ENCODE measurements around the gene BMF. TPM values are rescaled to one million over a fixed set of nuclear protein-coding genes. Genes with fewer than 3 reads are reported as not detected.

BMF gene, protein sequence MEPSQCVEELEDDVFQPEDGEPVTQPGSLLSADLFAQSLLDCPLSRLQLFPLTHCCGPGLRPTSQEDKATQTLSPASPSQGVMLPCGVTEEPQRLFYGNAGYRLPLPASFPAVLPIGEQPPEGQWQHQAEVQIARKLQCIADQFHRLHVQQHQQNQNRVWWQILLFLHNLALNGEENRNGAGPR
- 5.7 and 5.8 TPM in 2 replicates for polyA plus RNA-seq
- polyA minus RNA-seq = 8.0 and 10.5 TPM in 2 replicates

DNA sequence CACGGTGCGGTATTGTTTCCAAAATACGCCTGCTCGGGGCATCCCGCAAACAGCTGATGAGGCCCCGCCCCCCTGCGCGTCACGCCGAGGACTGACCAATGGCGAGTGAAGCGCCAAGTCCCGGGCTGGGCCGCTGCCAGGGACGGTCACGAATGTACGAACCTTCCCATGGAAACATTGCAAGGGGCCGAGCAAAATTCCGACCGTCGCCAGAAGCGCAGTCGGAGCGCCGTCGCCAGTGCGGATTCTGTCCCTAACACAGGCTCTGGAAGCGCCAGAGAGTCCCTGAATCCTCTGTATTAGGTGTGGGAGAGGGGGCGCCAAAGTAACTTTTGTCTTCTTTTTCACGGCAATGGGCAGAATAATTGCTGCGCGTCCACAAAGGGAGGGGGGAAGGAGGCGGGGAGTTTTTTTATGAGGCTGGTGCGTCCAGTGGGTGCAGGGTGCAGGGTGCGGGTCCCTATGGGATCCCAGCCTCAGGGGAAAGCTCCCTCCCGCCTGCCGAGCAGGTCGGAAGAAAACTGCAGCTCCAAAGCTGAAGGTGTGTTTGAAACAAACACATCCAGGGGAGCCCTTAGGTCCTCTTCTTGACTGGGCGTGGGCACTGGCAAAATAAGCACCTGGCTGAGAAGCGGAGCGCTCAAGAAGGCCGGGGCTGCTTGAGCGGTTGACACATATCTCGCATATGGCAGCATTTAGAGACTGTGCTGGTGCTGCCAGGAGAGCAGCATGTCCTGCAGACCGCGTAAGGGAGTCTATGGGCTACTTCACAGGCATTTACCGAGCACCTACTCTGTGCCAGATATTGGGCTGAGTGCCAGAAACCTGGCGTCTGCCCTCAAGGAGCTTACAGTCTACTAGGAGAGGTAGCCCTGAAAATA is at the start of gene BMF:
BMF (minus strand) TSS at position 25 of the 881 bp plus-strand sequence. CDS start 2,793 bp downstream, outside the sequence.
- TF ChIP-seq RAD21 (conservative IDR thresholded peaks at IDR 0.05) = peak; percentile 48
- TF ChIP-seq, protein P1, sequence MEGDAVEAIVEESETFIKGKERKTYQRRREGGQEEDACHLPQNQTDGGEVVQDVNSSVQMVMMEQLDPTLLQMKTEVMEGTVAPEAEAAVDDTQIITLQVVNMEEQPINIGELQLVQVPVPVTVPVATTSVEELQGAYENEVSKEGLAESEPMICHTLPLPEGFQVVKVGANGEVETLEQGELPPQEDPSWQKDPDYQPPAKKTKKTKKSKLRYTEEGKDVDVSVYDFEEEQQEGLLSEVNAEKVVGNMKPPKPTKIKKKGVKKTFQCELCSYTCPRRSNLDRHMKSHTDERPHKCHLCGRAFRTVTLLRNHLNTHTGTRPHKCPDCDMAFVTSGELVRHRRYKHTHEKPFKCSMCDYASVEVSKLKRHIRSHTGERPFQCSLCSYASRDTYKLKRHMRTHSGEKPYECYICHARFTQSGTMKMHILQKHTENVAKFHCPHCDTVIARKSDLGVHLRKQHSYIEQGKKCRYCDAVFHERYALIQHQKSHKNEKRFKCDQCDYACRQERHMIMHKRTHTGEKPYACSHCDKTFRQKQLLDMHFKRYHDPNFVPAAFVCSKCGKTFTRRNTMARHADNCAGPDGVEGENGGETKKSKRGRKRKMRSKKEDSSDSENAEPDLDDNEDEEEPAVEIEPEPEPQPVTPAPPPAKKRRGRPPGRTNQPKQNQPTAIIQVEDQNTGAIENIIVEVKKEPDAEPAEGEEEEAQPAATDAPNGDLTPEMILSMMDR (IDR thresholded peaks at IDR 0.05; ENCODE audit: poor library complexity, severe bottlenecking) = peak; percentile 73
- TF ChIP-seq SMC3 (conservative IDR thresholded peaks at IDR 0.05; ENCODE audit: poor library complexity) = peak; percentile 58
- no peak for TF ChIP-seq EP300 (conservative IDR thresholded peaks at IDR 0.05; ENCODE audit: poor library complexity, severe bottlenecking)
- TF ChIP-seq MXI1 (conservative IDR thresholded peaks at IDR 0.05; ENCODE audit: poor library complexity, severe bottlenecking) = no peak
- Histone ChIP-seq H3F3A (ENCODE audit: insufficient read depth, low read length, poor library complexity, severe bottlenecking) (no peaks in the 10 kb centered on the region), H3K27me3 (ENCODE audit: insufficient read depth, low read depth, low read length) (no peaks in the 10 kb centered on the region), H3K4me2 (ENCODE audit: low read length) (peak within 1 kb of the TSS; percentile 78), H3K9me2 (ENCODE audit: insufficient read depth, low read length) (no peaks in the 10 kb centered on the region), H3K36me3 (ENCODE audit: insufficient read depth, low read length) (no peaks in the 10 kb centered on the region), H3K79me2 (replicated peaks; ENCODE audit: insufficient read depth, low read length) (no peaks in the 10 kb centered on the region), H3K27ac (ENCODE audit: low read length) (no peak within 1 kb of the TSS), H3K9me3 (ENCODE audit: low read length) (no peaks in the 10 kb centered on the region), H3K4me3 (ENCODE audit: low read length) (peak within 1 kb of the TSS; percentile 79), H3K9ac (ENCODE audit: low read length) (peak within 1 kb of the TSS; percentile 66), H2AFZ (ENCODE audit: low read depth, low read length) (peak within 1 kb of the TSS; percentile 60), H4K20me1 (ENCODE audit: insufficient read depth) (no peaks in the 10 kb centered on the region)

DNA sequence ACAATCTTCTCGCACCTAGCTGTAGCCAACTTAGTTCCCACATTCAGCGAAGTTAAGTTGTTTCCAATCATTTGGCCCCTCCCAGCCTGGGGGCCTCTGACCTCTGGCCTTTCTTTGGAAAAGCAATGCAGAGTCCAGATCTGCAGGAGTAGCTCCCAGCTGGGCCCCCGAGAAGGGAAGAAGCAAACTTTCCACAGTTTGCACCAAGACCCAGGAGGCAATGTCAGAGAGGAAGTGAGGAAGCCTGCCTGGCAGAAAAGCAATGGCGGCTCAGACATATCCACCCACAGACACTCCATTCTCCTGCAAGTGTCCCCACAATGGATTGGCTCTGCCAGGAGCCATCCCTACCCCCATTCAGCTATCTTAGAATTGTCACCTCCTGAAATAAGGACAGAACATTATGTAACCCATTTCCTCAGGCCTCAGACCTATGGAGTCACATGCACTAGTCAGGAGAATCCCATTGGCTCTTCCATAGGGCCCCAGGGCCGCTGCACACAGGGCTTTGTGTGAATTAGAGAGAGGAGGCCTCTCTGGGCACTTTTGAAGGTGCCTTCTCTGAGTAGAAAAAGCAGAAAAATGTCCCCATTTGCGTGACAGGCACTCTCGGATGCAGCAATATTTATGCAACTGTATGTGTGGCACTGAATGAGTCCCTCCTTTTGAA is 49.2 kb upstream of the BMF start:
- Histone ChIP-seq H3K9me3 (ENCODE audit: low read length) (no peaks in the 10 kb centered on the region), H3F3A (ENCODE audit: insufficient read depth, low read length, poor library complexity, severe bottlenecking) (no peaks in the 10 kb centered on the region), H3K36me3 (ENCODE audit: insufficient read depth, low read length) (no peaks in the 10 kb centered on the region), H3K79me2 (replicated peaks; ENCODE audit: insufficient read depth, low read length) (peaks cover 19% of the 10 kb centered on the region), H3K27me3 (ENCODE audit: insufficient read depth, low read depth, low read length) (no peaks in the 10 kb centered on the region), H3K4me3 (ENCODE audit: low read length) (no peak overlapping the region), H3K27ac (ENCODE audit: low read length) (no peak overlapping the region), H3K4me2 (ENCODE audit: low read length) (no peak overlapping the region), H2AFZ (ENCODE audit: low read depth, low read length) (no peak overlapping the region), H3K9ac (ENCODE audit: low read length) (no peak overlapping the region), H3K9me2 (ENCODE audit: insufficient read depth, low read length) (no peaks in the 10 kb centered on the region), H4K20me1 (ENCODE audit: insufficient read depth) (no peaks in the 10 kb centered on the region)
- TF ChIP-seq EZH2 (IDR thresholded peaks at IDR 0.05; ENCODE audit: borderline replicate concordance, insufficient read depth, low read length, poor library complexity, severe bottlenecking) (no peak), TAF1 (IDR thresholded peaks at IDR 0.05; ENCODE audit: low read depth) (no peak)

DNA sequence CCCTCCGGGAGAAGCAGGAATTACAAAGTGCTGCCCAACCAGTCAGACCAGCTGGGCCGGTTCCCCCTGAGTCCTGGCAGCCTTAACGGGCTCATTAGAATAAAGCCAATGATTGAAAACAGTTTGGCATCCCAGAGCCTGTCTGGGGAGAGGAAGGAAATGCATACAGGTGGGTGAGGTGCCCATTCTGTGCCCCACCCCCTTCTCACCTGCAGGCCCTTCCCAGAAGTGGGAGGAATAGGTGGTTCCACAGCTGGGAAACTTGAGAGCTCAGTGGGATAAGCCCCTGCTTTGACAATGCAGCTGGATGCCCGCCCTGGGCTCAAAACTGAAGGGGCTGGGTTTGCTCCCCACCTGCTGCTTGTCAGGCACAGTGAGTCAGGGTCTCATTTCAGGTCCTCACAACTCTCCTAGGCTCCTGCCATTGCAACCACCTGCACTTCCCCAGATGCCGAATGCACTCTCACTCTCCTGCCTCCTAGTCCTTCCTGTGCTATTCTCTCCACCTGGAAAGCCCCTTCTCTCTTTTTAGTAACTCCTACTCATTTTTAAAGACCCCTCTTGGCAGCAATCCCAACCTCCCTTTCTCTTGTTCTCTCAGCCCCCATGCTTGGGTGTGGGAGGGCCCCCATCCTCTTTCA is 46.7 kb upstream of the BMF start:
- Histone ChIP-seq H3K36me3 (ENCODE audit: insufficient read depth, low read length) (no peaks in the 10 kb centered on the region), H3K9ac (ENCODE audit: low read length) (no peak overlapping the region), H3K4me3 (ENCODE audit: low read length) (no peak overlapping the region), H3K9me3 (ENCODE audit: low read length) (no peaks in the 10 kb centered on the region), H4K20me1 (ENCODE audit: insufficient read depth) (no peaks in the 10 kb centered on the region), H2AFZ (ENCODE audit: low read depth, low read length) (no peak overlapping the region), H3K4me2 (ENCODE audit: low read length) (no peak overlapping the region), H3F3A (ENCODE audit: insufficient read depth, low read length, poor library complexity, severe bottlenecking) (no peaks in the 10 kb centered on the region), H3K27ac (ENCODE audit: low read length) (no peak overlapping the region), H3K27me3 (ENCODE audit: insufficient read depth, low read depth, low read length) (no peaks in the 10 kb centered on the region), H3K9me2 (ENCODE audit: insufficient read depth, low read length) (no peaks in the 10 kb centered on the region), H3K79me2 (replicated peaks; ENCODE audit: insufficient read depth, low read length) (no peaks in the 10 kb centered on the region)
- TF ChIP-seq SMC3 (conservative IDR thresholded peaks at IDR 0.05; ENCODE audit: poor library complexity) (no peak), MXI1 (conservative IDR thresholded peaks at IDR 0.05; ENCODE audit: poor library complexity, severe bottlenecking) (no peak), POLR2AphosphoS5 (IDR thresholded peaks at IDR 0.05) (no peak), RAD21 (conservative IDR thresholded peaks at IDR 0.05) (no peak), EP300 (conservative IDR thresholded peaks at IDR 0.05; ENCODE audit: poor library complexity, severe bottlenecking) (no peak), EZH2 (IDR thresholded peaks at IDR 0.05; ENCODE audit: borderline replicate concordance, insufficient read depth, low read length, poor library complexity, severe bottlenecking) (no peak), TAF1 (IDR thresholded peaks at IDR 0.05; ENCODE audit: low read depth) (no peak)
- TF ChIP-seq, protein P1 (IDR thresholded peaks at IDR 0.05; ENCODE audit: poor library complexity, severe bottlenecking) = no peak
- TF ChIP-seq, protein P2, sequence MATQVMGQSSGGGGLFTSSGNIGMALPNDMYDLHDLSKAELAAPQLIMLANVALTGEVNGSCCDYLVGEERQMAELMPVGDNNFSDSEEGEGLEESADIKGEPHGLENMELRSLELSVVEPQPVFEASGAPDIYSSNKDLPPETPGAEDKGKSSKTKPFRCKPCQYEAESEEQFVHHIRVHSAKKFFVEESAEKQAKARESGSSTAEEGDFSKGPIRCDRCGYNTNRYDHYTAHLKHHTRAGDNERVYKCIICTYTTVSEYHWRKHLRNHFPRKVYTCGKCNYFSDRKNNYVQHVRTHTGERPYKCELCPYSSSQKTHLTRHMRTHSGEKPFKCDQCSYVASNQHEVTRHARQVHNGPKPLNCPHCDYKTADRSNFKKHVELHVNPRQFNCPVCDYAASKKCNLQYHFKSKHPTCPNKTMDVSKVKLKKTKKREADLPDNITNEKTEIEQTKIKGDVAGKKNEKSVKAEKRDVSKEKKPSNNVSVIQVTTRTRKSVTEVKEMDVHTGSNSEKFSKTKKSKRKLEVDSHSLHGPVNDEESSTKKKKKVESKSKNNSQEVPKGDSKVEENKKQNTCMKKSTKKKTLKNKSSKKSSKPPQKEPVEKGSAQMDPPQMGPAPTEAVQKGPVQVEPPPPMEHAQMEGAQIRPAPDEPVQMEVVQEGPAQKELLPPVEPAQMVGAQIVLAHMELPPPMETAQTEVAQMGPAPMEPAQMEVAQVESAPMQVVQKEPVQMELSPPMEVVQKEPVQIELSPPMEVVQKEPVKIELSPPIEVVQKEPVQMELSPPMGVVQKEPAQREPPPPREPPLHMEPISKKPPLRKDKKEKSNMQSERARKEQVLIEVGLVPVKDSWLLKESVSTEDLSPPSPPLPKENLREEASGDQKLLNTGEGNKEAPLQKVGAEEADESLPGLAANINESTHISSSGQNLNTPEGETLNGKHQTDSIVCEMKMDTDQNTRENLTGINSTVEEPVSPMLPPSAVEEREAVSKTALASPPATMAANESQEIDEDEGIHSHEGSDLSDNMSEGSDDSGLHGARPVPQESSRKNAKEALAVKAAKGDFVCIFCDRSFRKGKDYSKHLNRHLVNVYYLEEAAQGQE (IDR thresholded peaks at IDR 0.05; ENCODE audit: borderline replicate concordance) = no peak
